GM19328 (cell line): Measurements from ENCODE around the gene DSTYK.

ENCODE experiments used
- ATAC-seq: cut with Tn5 transposase; IDR thresholded peaks from one replicate; pipeline ENCODE4 v1.9.1; 2021; ENCODE audit warnings: mild to moderate bottlenecking, moderate library complexity; ENCODE audit not compliant: unreplicated experiment

The DSTYK gene

DNA sequence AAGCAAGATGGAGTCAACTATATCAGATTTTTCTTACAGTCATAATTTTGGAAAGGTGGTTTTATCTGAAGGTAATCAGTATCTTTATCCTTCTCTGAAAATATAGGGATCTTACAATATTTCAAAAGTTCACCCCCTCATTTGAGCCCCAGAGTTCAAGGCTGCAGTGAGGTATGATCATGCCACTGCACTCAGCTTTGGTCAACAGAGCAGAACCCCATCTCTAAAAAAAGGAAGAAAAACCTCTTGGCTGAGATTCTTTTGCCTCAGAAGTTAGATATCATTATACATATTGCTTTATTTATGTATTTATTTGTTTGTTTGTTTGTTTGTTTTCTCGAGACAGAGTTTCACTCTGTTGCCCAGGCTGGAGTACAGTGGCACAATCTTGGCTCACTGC lies 78.2 kb downstream of the DSTYK start:
- no peak for ATAC-seq

- ATAC-seq, result no peak
Observed at GRCh38 chr1:205129447-205130029, 82.0 kb downstream of the DSTYK start.

- no peak for ATAC-seq
Observed at GRCh38 chr1:205128050-205128449, 83.5 kb downstream of the DSTYK start.

GRCh38 chr1:205127646-205128045 lies 83.9 kb downstream of the DSTYK start:
- no peak for ATAC-seq

- no peak for ATAC-seq
Observed at GRCh38 chr1:205124726-205125125, 86.8 kb downstream of the DSTYK start.

DNA sequence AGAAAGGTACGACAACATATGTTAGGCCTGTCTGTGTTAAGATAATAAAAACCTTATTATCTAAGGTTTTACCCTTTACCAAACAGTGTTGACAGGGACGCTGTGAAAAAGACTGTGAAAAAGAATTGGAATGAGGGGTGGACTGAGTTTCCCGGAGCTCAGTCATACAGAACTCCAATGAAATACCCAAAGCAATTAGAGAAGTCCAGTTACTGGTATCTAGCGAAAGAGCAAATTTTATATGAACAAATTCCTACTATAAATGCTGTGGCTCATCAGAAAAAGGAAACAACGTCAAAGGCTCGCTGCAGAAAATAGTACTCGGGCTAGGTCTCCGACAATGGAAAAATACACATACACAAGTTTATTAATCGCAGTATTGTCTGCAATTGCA lies 89.0 kb downstream of the DSTYK start:
- peak; percentile 6 for ATAC-seq

GRCh38 chr1:205121660-205122488 lies 89.6 kb downstream of the DSTYK start, which contains the start of gene RBBP5:
RBBP5 (minus strand) TSS chr1:205121978; CDS start chr1:205121873, 105 bp downstream.
- ATAC-seq, result peak; percentile 93

- no peak for ATAC-seq
Observed at GRCh38 chr1:205118752-205119151, 92.8 kb downstream of the DSTYK start.

DNA sequence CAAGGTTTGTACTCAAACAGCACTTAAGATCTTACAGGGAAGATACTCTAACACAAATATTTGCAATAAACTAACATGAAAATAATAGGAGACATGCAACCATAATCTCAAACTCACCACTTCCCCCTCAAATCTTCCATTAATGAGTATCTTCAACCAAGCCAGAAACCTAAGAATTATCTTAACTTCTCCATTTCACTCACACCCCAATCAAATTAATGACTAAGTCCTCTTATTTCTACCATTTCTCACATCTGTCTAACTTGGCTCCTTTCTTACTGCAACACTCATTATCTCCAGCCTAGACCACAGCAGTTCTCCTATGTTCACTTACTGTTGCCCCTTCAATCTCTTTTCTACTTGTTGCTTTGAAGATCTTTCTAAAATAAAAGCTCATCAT lies 100.1 kb downstream of the DSTYK start:
- ATAC-seq, result no peak

DNA sequence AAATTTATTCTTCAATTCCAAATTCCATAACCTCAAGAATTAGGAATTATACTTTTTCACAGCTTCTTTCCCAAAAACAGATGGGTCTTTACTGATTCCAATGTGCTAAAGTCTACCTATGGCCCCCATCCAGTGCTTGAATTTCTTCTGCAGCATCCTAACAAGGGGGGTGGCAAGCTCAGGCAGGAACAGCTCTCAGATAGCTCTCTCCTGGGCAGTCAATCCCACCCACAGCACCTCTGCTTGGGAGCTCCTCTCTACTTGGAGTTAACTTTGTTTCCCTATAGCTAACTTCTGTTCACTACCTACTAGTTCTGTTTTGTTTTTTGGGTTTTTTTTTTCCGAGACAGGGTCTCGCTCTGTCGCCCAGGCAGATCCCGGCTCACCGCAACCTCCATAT lies 101.8 kb downstream of the DSTYK start:
- no peak for ATAC-seq

DNA sequence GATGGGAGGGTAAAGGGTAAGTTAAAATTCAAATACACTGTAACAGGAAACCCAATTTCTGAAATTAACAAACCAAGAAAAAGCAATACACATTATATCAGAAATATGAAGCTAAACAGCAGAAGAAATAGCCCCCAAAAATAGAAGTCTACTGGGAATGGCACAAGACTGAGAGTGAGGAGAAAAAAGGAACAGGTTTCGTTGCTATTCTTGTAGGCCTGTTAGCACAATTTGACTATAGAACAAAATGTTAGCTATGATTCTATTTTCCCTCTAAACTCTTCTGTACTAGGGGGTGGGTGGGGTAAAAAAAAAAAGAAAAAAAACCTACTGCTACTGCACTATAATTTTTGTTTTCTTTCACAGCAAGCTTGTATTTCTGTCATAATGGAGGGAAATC lies 102.2 kb downstream of the DSTYK start:
- ATAC-seq, result no peak

DNA sequence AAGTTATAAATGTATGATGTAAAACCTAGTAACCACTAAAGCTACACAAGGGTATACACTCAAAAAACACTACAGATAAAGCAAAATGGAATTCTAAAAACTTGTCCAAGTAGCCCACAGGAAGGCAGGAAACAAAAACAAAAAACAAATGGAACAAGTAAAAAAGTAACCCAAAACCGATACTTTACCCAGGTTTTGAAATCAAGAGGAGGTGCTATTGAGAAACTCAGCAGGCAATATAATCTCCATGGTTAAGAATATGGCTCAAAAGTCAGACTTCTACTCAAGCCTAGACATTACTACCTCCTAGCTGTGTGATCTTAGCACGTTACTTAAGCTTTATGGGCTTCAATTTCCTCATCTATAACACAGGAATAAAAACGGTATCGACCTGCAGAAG lies 103.0 kb downstream of the DSTYK start:
- ATAC-seq, result no peak

- no peak for ATAC-seq
Observed at GRCh38 chr1:205107327-205107726, 104.2 kb downstream of the DSTYK start.

DNA sequence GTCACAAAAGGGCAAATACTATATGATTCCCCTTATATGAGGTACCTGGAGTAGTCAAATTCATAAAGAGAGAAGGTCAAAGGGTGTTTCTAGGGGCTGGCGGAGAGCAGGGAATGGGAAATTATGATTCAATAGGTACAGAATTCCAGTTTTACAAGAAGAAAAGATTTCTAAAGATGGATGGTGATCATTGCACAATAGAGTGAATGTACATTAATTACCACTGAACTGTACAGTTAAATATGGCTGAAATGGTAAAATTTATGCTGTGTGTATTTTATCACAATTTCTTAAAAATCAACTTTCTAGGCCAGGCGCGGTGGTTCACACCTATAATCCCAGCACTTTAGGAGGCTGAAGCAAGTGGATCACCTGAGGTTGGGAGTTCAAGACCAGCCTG lies 109.1 kb downstream of the DSTYK start:
- no peak for ATAC-seq

DNA sequence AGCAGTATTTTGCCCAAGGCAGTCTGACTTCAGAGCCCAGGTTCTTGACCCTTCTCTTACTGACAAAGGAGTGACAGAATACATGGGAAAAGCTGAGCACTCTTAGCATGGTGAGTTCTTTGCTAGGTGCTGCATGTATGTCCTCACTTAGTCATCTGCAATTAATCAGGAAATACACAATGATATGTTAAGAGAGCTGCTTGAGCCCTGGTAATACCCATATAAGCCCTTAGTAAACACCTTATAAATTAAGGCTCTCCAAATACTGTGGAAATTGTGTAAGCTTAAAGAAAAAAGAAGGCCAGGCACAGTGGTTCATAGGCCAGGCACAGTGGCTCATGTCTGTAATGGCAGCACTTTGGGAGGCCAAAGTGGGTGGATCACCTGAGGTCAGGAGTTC lies 113.3 kb downstream of the DSTYK start:
- ATAC-seq, result no peak

DNA sequence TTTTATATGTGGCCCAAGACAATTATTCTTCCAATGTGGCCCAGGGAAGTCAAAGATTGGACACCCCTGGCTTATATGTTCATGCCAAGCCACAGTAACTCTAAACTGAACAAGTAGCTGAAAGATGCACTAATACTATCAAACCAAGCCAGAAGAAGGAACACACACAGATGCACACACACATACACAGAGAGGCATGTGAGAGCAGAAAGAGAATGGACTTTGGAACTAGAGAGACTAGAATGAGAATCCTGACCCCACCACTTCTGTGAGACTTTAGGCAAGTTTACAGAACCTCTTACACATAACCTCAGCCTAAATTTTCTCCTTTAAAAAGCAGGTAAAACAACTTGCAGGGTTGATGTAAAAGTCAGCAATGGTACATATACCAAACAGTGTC lies 116.1 kb downstream of the DSTYK start:
- ATAC-seq, result no peak
